Rectal smooth muscle tissue (tissue), 1 donor: ENCODE results near the gene DOK6.
"Not testable (repeated sequence)": the region's sequence is repeated elsewhere in the genome, so short reads cannot be mapped to it uniquely, and the experiment has no call there.

Experiments
- H3K27ac ChIP-seq: one replicate; pipeline ENCODE4 v1.7.0; 2013; ENCODE audit warnings: low read depth, low read length, inconsistent platforms
- H3K27me3 ChIP-seq: one replicate; pipeline ENCODE4 v1.7.0; 2013; ENCODE audit warnings: low read length; ENCODE audit not compliant: control insufficient read depth, insufficient read depth
- H3K36me3 ChIP-seq: one replicate; pipeline ENCODE4 v1.7.0; 2013; ENCODE audit warnings: low read length; ENCODE audit not compliant: control insufficient read depth, insufficient read depth
- H3K4me1 ChIP-seq: one replicate; pipeline ENCODE4 v1.7.0; 2013; ENCODE audit warnings: low read length; ENCODE audit not compliant: control insufficient read depth, insufficient read depth
- H3K4me3 ChIP-seq: one replicate; pipeline ENCODE4 v1.7.0; 2013; ENCODE audit warnings: low read length
- H3K9ac ChIP-seq: one replicate; pipeline ENCODE4 v1.7.0; 2013; ENCODE audit warnings: low read length

The DOK6 gene

GRCh38 chr18:69817335-69817940, 416.8 kb downstream of the DOK6 start:
- no peaks in the 10 kb centered on the region for H3K27me3 ChIP-seq
- no peak overlapping the region for H3K9ac ChIP-seq
- H3K27ac ChIP-seq = no peak overlapping the region
- no peak overlapping the region for H3K4me3 ChIP-seq
- H3K36me3 ChIP-seq = no peaks in the 10 kb centered on the region
- H3K4me1 ChIP-seq = no peaks in the 10 kb centered on the region

GRCh38 chr18:69819460-69819859, 418.8 kb downstream of the DOK6 start:
- H3K4me3 ChIP-seq = no peak overlapping the region
- H3K36me3 ChIP-seq = no peaks in the 10 kb centered on the region
- no peak overlapping the region for H3K27ac ChIP-seq
- no peak overlapping the region for H3K9ac ChIP-seq
- H3K4me1 ChIP-seq = no peaks in the 10 kb centered on the region
- H3K27me3 ChIP-seq = no peaks in the 10 kb centered on the region

- H3K4me1 ChIP-seq = no peaks in the 10 kb centered on the region
- no peaks in the 10 kb centered on the region for H3K27me3 ChIP-seq
- no peaks in the 10 kb centered on the region for H3K36me3 ChIP-seq
Observed at GRCh38 chr18:69820538-69820937, 419.9 kb downstream of the DOK6 start.

GRCh38 chr18:69830189-69830588, 429.5 kb downstream of the DOK6 start:
- Histone ChIP-seq H3K27me3 (no peaks in the 10 kb centered on the region), H3K9ac (no peak overlapping the region), H3K36me3 (no peaks in the 10 kb centered on the region), H3K4me3 (no peak overlapping the region), H3K4me1 (no peaks in the 10 kb centered on the region), H3K27ac (no peak overlapping the region)

More at GRCh38 chr18:69820538-69820937, 419.9 kb downstream of the DOK6 start:
- H3K4me3 ChIP-seq = no peak overlapping the region
- no peak overlapping the region for H3K9ac ChIP-seq
- no peak overlapping the region for H3K27ac ChIP-seq

- not testable (repeated sequence) for H3K9ac ChIP-seq, H3K4me3 ChIP-seq, H3K4me1 ChIP-seq, H3K27ac ChIP-seq, H3K36me3 ChIP-seq, H3K27me3 ChIP-seq
Observed at GRCh38 chr18:69834980-69835379, 434.3 kb downstream of the DOK6 start.

- Histone ChIP-seq H3K4me3 (no peak overlapping the region), H3K27me3 (no peaks in the 10 kb centered on the region), H3K27ac (no peak overlapping the region), H3K9ac (no peak overlapping the region), H3K36me3 (no peaks in the 10 kb centered on the region), H3K4me1 (no peaks in the 10 kb centered on the region)
Observed at GRCh38 chr18:69838003-69838402, 437.3 kb downstream of the DOK6 start.

- H3K27ac ChIP-seq = no peak overlapping the region
- H3K36me3 ChIP-seq = no peaks in the 10 kb centered on the region
- H3K4me3 ChIP-seq = no peak overlapping the region
- H3K27me3 ChIP-seq = no peaks in the 10 kb centered on the region
- H3K9ac ChIP-seq = no peak overlapping the region
- H3K4me1 ChIP-seq = no peaks in the 10 kb centered on the region
Observed at GRCh38 chr18:69838620-69839411, 438.1 kb downstream of the DOK6 start.

- H3K4me3 ChIP-seq = no peak overlapping the region
- no peaks in the 10 kb centered on the region for H3K27me3 ChIP-seq
- no peaks in the 10 kb centered on the region for H3K4me1 ChIP-seq
- H3K27ac ChIP-seq = no peak overlapping the region
- H3K36me3 ChIP-seq = no peaks in the 10 kb centered on the region
- H3K9ac ChIP-seq = no peak overlapping the region
Observed at GRCh38 chr18:69839497-69839896, 438.8 kb downstream of the DOK6 start.

- Histone ChIP-seq H3K27ac (no peak overlapping the region), H3K36me3 (no peaks in the 10 kb centered on the region), H3K27me3 (no peaks in the 10 kb centered on the region), H3K9ac (no peak overlapping the region), H3K4me1 (no peaks in the 10 kb centered on the region), H3K4me3 (no peak overlapping the region)
Observed at GRCh38 chr18:69840001-69840400, 439.3 kb downstream of the DOK6 start.

GRCh38 chr18:69840445-69840844, 439.8 kb downstream of the DOK6 start:
- Histone ChIP-seq H3K36me3 (no peaks in the 10 kb centered on the region), H3K9ac (no peak overlapping the region), H3K27me3 (no peaks in the 10 kb centered on the region), H3K27ac (no peak overlapping the region), H3K4me3 (no peak overlapping the region), H3K4me1 (no peaks in the 10 kb centered on the region)

GRCh38 chr18:69841117-69841516, 440.4 kb downstream of the DOK6 start:
- Histone ChIP-seq H3K4me1 (no peaks in the 10 kb centered on the region), H3K4me3 (no peak overlapping the region), H3K27ac (no peak overlapping the region), H3K9ac (no peak overlapping the region), H3K27me3 (no peaks in the 10 kb centered on the region), H3K36me3 (no peaks in the 10 kb centered on the region)

GRCh38 chr18:69843015-69843414, 442.3 kb downstream of the DOK6 start:
- H3K4me1 ChIP-seq = no peaks in the 10 kb centered on the region
- no peak overlapping the region for H3K27ac ChIP-seq
- no peaks in the 10 kb centered on the region for H3K27me3 ChIP-seq
- no peak overlapping the region for H3K4me3 ChIP-seq
- H3K36me3 ChIP-seq = no peaks in the 10 kb centered on the region
- no peak overlapping the region for H3K9ac ChIP-seq

- H3K36me3 ChIP-seq = no peaks in the 10 kb centered on the region
- no peak overlapping the region for H3K4me3 ChIP-seq
- no peaks in the 10 kb centered on the region for H3K4me1 ChIP-seq
Observed at GRCh38 chr18:69844656-69845055, 444.0 kb downstream of the DOK6 start.

More at GRCh38 chr18:69844656-69845055, 444.0 kb downstream of the DOK6 start:
- Histone ChIP-seq H3K27me3 (no peaks in the 10 kb centered on the region), H3K27ac (no peak overlapping the region), H3K9ac (no peak overlapping the region)
